ENCODE results near the gene RRAS2.
A peak's percentile ranks its signal among the peaks of the same experiment; 100 is the strongest.

RRAS2 gene

GRCh38 chr11:14371249-14371648, 12.3 kb upstream of the RRAS2 start:
- TF ChIP-seq, protein P1, sequence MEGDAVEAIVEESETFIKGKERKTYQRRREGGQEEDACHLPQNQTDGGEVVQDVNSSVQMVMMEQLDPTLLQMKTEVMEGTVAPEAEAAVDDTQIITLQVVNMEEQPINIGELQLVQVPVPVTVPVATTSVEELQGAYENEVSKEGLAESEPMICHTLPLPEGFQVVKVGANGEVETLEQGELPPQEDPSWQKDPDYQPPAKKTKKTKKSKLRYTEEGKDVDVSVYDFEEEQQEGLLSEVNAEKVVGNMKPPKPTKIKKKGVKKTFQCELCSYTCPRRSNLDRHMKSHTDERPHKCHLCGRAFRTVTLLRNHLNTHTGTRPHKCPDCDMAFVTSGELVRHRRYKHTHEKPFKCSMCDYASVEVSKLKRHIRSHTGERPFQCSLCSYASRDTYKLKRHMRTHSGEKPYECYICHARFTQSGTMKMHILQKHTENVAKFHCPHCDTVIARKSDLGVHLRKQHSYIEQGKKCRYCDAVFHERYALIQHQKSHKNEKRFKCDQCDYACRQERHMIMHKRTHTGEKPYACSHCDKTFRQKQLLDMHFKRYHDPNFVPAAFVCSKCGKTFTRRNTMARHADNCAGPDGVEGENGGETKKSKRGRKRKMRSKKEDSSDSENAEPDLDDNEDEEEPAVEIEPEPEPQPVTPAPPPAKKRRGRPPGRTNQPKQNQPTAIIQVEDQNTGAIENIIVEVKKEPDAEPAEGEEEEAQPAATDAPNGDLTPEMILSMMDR (conservative IDR thresholded peaks at IDR 0.05; ENCODE audit: low read depth, low read length), result no peak
- H3K4me3 ChIP-seq (ENCODE audit: low read depth, low read length), result no peak overlapping the region
- no peak for DNase-seq (ENCODE audit: low read depth)

- H3K4me3 ChIP-seq (ENCODE audit: low read depth, low read length), result no peak overlapping the region
- TF ChIP-seq, protein P1 (conservative IDR thresholded peaks at IDR 0.05; ENCODE audit: low read depth, low read length), result no peak
- DNase-seq (ENCODE audit: low read depth), result no peak
Observed at GRCh38 chr11:14370496-14370895, 11.5 kb upstream of the RRAS2 start.

DNA sequence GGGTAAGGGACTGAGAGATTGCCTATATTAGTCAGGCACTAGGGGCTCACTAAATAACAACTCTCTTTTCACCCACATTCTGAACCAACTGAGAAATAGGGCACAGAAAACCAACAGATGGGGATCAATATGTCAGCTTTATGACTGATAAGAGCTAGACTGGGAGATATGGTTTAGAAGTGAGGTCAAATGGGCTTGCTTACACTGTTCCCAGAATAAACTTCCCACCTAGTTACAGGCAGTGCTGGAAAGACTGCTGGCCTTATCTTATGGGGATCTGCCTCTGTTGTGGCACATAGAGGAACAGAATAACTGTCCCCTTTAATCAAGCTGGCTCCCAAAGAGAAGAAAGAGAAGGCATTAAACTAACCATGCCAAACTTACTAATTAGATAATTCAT, 10.6 kb upstream of the RRAS2 start:
- H3K4me3 ChIP-seq (ENCODE audit: low read depth, low read length), result no peak overlapping the region
- TF ChIP-seq, protein P1 (conservative IDR thresholded peaks at IDR 0.05; ENCODE audit: low read depth, low read length), result no peak

DNA sequence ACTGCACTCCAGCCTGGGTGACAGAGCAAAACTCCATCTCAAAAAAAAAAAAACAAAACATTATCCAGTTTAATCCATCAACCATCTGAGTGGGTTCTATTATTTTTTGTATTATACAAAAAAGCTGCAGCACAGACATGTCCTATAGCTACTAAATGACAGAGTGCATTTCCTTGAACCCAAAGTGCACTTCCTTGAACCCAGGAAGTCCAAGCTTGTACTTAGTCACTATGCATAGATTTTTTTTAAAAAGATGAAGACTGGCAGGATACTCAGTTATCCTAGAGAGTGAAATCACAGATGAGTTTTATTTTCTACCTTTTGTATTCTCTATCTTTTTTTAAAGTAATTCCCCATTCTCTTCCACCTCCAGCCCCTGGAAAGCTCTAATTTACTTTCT, 8.0 kb upstream of the RRAS2 start:
- DNase-seq (ENCODE audit: low read depth), result no peak
- no peak overlapping the region for H3K4me3 ChIP-seq (ENCODE audit: low read depth, low read length)

More for the DNA sequence above, 10.6 kb upstream of the RRAS2 start:
- no peak for DNase-seq (ENCODE audit: low read depth)

GRCh38 chr11:14364322-14364721, 5.3 kb upstream of the RRAS2 start:
- peak; percentile 62 for DNase-seq (ENCODE audit: low read depth)
- H3K4me3 ChIP-seq (ENCODE audit: low read depth, low read length), result no peak overlapping the region
- TF ChIP-seq, protein P1 (conservative IDR thresholded peaks at IDR 0.05; ENCODE audit: low read depth, low read length), result no peak

More for the DNA sequence above, 8.0 kb upstream of the RRAS2 start:
- TF ChIP-seq, protein P1 (conservative IDR thresholded peaks at IDR 0.05; ENCODE audit: low read depth, low read length), result no peak

- no peak for DNase-seq (ENCODE audit: low read depth)
- no peak overlapping the region for H3K4me3 ChIP-seq (ENCODE audit: low read depth, low read length)
- TF ChIP-seq, protein P1 (conservative IDR thresholded peaks at IDR 0.05; ENCODE audit: low read depth, low read length), result no peak
Observed at GRCh38 chr11:14362611-14363010, 3.6 kb upstream of the RRAS2 start.

DNA sequence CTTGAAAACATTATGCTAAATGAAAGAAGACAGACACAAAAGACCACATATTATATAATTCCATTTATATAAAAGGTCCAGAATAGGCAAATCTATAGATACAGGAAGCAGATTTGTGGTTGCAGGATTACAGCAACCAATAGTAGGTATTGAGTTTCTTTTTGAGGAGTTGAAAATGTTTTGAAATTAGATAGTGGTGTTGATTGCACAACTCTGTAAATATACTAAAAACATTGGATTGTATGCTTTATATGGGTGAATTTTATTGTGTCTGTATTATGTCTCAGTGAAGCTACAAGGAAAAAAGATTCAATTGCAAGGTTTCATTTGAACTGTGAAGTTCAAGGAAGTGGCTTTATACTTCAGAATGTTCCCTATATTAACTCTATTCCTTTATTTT, 3.0 kb upstream of the RRAS2 start:
- DNase-seq (ENCODE audit: low read depth), result peak; percentile 38
- TF ChIP-seq, protein P1 (conservative IDR thresholded peaks at IDR 0.05; ENCODE audit: low read depth, low read length), result no peak

More for the DNA sequence above, 3.0 kb upstream of the RRAS2 start:
- H3K4me3 ChIP-seq (ENCODE audit: low read depth, low read length), result no peak overlapping the region
